HG03060 (cell line): ENCODE data around the gene IGFBP4.

Experiments
- ATAC-seq: cut with Tn5 transposase; IDR thresholded peaks from one replicate; pipeline ENCODE4 v1.9.1; 2021; ENCODE audit warnings: low read depth, moderate number of reproducible peaks; ENCODE audit not compliant: unreplicated experiment

IGFBP4 gene

DNA sequence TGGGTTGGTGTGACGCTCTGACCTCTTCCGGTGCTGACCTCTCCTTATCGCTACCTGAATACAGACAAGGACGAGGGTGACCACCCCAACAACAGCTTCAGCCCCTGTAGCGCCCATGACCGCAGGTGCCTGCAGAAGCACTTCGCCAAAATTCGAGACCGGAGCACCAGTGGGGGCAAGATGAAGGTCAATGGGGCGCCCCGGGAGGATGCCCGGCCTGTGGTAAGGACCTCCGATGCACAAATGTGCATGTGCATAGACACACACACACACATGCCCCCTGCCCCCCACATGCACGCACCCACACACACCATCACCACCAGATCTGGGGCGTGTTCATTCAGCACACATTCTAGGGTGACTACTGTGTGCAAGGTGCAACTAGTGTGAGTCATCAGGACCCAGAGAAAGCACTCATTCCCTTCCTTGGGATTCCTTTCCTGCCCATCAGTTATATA, 9.7 kb downstream of the IGFBP4 start:
- ATAC-seq = no peak

DNA sequence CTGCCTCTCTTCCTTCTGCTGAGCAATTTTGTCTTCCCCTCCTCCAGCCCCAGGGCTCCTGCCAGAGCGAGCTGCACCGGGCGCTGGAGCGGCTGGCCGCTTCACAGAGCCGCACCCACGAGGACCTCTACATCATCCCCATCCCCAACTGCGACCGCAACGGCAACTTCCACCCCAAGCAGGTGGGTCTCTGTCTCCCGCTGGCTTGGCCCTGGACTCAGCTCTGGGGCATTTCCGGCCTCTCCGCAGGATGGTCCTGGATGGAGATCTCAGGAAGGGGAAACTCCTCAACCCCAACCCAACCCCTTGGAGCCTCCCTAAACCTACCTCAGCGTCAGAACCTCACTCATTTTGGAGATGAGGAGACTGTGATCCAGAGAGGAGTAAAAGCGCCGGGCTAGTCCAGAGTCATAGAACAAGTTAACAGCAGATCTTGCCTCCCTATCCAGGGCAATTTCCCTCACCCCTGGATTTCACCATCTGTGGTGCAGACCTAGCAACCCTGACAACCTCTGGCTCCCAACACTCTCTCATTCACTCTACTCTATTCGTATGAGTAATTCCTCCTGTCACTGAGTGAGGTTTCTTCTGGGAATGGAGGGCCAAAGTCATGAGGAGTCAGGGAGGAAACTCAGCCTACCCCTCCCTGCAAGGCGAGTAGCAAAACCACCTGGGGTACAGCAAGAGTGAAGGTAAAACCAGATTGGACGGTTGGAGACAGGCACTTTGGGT, 10.8 kb downstream of the IGFBP4 start:
- ATAC-seq = no peak

DNA sequence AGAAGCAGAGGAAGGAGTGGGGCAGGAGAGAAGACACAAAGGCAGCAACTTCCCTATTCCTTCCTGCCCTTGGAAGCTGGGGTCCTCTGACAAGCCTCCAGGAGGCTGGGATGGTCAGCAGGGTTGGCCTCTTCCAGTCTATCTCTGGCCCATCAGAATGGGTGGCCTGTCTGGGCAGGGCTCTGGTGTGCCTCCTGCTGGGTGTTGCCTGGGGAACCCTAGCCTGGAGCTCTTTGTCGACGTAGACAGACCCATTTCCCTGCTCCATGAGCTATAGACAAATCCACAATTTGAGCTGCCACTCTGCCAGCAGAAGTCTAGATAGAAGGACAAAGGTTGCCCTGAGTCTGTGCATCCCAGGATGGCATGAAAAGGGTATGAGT, 11.4 kb downstream of the IGFBP4 start:
- no peak for ATAC-seq

DNA sequence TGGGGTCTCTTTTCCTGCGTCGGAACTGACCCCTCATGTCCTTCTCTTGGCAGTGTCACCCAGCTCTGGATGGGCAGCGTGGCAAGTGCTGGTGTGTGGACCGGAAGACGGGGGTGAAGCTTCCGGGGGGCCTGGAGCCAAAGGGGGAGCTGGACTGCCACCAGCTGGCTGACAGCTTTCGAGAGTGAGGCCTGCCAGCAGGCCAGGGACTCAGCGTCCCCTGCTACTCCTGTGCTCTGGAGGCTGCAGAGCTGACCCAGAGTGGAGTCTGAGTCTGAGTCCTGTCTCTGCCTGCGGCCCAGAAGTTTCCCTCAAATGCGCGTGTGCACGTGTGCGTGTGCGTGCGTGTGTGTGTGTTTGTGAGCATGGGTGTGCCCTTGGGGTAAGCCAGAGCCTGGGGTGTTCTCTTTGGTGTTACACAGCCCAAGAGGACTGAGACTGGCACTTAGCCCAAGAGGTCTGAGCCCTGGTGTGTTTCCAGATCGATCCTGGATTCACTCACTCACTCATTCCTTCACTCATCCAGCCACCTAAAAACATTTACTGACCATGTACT, 13.2 kb downstream of the IGFBP4 start:
- no peak for ATAC-seq

DNA sequence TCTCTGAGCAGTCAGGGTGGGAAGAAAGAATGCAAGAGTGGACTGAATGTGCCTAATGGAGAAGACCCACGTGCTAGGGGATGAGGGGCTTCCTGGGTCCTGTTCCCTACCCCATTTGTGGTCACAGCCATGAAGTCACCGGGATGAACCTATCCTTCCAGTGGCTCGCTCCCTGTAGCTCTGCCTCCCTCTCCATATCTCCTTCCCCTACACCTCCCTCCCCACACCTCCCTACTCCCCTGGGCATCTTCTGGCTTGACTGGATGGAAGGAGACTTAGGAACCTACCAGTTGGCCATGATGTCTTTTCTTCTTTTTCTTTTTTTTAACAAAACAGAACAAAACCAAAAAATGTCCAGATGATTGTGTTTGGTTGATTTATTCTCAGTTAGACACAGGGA, 14.1 kb downstream of the IGFBP4 start:
- no peak for ATAC-seq

DNA sequence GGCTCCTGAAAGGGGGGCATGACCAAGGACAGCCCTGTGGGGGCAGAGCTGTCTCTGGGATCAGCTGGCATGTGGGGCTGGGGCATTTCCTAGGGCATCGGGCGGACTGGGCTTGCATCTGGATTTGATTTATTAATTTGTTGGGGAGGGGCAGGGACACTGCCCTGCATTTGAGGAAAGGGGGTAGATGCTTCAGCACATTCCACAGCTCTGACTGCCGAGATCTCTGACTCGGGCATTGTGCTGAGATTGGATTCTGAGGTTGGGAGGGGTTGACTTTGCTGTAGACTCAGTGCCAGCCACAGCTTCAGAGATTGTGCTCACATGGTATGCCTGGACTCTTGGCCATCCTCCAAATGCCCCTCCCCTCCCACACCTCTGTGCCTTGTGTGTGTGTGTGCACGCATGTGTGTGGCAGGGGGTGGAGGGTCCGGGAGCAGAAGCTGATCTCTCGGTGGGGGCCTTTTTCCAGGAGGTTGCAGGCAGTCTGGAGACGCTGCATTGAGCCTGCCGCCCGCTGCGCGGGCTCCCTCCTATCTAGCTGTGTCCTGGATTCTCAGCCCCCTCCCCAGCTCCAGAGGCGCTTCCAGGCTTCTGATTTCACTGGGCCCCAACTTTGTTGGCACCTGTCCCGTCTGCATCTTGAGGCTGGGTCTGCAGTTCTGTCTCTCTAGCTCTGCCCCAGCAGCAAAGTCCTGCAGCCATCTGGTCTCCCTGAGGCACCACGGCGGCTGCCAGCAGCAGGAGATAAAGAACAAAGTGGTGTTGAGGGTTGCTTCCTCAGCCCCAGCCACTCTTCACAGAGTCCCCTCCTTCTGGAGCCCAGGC, 14.9 kb downstream of the IGFBP4 start:
- no peak for ATAC-seq

DNA sequence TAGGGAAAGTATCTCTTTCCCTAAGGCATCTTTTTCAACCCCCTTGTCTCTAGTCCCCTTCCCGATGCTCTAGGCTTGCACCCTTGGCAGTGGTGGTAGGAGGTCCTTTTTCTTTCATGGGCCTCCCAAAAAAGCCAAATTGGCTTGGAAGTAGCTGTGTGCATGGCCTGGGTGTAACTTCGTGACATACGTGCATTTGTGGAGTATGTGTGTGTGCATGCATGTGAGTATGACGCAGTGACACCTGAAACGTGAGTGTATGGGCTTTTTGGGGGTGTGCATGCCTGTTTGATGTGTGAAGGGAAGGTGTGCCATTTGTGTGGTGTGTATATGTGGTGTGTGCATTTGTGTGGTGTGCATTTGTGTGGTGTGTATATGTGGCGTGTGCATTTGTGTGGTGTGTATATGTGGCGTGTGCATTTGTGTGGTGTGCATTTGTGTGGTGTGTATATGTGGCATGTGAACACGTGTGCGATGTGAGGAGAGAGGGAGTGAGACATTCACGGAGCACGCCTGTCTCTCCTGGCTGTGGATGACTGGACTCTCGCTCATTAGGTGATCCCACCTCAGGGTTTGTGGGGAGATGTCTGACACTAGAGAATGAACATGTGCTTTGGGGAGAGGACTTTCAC, 15.7 kb downstream of the IGFBP4 start:
- no peak for ATAC-seq

DNA sequence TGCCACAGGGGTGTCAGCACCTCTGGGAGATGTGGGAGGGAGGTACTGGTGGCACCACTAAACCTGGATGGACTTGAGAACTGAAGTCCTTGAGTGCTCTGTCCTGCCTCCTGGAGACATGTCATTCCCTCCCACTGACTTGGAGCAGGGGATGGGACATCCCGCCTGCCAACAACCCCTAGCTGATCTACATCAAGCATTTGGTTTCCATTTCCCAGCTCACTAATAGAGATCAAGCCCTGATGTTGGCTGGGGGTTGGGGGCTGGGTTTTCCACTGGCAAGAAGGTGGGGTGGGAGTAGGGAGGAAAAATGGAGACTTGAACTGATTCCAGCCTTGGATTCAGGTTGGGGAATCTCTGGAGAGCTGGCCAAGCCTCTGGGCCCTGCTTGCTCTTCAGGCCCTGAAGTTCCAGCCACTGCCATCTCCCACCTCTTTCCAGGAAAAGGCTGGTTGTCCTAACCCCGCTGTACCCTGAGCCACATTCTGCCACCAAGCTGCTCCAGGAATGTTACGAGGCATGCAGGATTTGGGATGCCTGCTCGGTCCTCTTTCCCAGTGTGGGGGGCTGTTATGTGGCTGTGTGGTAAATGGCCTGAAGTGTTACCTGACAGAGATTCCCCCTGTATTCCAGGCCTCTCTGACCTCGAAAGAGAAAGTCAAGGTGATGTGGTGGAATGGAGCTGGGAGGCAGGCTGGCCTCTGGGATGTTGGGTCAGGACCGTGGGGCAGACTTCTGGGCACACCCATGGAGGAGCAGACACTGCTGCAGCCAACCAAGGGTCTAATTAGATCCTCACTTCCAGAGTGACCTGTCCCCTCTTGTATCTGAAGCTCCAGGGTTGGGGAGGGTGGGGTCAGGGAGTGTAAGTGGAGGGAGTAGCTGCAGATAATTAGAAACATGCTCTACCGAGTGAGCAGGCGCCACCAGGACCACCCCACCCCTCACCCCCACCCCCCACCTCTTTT, 16.7 kb downstream of the IGFBP4 start:
- ATAC-seq = no peak

DNA sequence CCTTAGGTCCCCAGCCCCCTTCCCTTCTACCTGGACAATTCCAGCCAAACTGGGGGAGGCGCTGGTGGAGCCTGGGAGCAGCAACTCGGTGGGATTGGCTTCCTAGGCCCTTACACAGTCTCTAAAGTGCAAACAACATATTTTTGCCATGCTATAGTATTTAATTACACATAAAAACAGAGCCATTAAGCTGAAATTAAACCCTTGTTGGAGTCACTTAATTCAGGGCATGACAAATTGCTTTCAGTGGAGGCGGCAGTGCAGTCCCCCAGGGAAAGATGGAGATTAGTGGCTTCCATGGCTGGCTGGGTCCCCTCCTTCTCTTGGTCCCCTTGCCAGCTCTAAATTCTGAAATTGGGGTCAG, 17.3 kb downstream of the IGFBP4 start:
- no peak for ATAC-seq

DNA sequence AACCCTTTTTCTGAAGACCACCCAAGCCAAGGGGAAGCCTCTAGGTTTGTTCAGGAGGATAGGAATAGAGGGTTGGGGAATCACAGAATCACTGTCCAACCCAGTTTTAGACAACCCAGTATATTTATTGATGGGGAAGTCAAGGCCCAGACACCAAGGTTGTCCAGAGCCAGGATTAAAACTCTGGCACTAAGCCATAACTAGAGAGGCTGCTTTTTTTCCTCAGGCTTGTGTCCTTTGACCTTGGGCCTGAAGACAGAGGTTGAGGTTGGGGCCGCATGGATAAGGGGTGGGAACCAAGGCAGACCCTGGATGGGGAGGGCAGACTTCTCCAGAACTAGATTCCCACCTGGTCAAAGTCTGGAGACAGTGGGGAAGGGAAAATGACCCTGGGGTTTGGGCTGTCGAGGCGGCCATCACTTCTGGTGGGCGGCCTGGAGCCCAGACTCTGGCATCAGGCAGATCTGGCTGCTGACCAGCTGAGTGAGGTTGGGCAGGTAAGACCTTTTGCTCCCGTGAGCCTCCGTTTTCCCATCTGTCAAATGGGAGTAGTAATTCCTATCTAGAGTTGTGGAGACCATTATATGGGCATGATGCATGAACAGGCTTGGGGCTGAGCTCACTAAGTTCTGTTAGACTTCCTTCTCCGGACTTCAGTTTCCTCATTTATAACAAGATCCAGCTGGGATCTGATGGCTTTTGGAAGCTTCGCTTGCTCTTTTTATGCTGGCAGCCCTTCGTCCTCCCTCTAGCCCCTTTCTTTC, 17.9 kb downstream of the IGFBP4 start:
- no peak for ATAC-seq

DNA sequence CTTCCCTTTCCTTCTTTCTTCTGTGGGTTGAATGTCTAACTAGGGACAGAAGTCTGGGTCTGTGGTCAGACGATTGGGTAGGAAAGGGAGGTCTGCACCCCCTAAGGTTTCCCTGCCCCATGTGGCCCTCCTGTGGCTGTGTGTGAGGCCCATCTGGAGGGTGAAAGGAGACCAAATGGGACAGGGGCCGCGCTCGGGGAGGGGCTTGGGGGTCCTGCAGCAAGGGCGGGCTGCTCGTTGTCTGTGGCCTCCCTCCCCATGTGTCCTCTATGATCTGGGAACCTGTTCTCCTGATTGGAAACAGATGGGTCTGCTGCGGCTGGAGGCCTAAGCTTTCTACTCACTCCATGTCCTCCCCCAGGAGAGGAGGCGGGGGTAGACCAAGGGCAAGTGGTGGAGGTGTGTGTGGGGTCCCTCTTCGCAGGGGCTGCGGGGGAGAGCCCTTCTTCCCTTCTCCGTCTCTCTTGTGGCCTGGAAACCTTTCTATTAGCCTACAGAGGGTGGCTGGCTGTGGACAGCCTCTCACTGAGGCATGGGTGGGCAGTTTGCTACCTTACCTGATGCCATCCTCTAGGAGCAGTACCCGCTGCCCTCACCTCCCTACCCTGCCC, 18.6 kb downstream of the IGFBP4 start:
- ATAC-seq = no peak

DNA sequence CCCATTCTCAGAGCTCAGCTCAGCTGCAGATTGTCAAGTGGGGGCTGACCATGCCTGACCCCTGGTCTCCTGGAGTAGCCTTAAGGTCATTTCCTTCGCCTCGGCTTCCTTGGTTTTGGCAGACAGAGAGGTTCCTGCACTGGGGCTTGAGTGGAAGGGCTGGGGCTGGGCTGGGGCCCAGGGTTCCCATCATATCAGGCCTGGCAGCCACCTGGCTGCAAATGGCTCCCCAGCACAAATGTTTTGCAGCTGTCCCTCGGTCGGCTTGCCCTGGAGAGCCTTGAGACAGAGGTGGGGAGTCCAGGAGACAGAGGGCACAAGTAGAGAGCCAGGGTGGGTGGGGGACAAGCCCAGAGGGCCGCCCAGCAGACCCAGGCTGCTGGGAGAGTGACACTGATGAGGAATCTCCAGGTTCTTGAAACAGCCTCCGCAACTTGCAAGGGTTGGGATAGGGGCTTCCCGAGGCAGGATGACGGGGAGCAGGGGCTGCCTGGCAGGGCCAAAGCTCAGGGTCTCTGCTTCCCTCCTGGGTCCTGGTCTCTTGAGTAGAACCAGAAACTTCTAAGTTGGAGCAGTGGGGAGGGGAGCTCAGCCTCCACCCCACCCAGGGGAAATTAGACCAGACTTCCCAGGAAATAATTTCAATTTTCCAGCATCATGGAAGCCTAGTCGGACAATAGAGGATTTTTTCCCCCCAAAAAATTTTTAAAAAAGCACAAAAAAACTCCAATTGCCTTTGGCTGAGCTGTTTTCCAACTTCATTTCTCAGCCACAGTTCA, 19.3 kb downstream of the IGFBP4 start:
- ATAC-seq = no peak

DNA sequence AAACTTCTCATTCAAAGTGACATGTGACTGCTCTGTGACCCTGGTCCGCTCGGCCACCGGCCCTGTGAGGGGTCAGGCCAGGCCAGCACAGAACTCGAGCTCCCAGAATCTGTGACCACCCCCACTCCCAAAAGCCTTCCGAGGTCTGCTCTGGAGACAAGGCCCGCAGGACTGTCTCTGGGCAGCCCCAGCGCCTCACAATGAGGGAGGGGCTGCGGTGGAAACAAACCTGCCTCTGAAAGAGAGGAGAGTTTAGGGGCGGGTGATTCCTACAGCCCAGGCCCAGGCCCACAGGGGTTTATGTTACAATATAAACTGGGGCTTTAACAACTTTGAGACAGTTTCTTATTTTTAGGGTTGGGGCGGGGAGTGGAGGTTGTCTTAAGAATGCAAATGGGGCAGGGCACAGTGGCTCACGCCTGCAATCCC, 19.9 kb downstream of the IGFBP4 start:
- ATAC-seq = no peak

DNA sequence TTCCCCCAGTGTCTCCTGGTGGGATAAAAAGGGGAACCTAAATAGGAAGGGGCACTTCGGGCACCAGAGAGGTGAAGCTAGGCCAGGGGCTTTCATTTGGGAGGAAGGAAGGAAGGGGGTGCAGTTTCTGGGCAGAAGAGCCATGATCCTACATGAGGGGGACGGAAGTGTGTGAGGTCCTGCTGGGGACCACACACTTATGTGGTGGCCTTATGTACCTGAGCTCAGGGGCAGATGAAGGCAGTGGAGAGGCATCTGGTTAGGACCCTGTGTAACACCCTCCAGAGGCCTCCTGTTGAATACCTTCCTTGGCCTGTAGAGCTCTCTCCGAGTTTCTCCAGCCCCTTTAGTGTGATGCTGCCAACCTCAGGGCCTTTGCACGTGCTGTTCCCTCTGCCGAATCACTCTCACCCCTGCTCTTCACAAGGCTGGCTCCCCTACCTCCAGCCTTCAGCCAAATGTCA, 21.2 kb downstream of the IGFBP4 start:
- ATAC-seq = no peak

DNA sequence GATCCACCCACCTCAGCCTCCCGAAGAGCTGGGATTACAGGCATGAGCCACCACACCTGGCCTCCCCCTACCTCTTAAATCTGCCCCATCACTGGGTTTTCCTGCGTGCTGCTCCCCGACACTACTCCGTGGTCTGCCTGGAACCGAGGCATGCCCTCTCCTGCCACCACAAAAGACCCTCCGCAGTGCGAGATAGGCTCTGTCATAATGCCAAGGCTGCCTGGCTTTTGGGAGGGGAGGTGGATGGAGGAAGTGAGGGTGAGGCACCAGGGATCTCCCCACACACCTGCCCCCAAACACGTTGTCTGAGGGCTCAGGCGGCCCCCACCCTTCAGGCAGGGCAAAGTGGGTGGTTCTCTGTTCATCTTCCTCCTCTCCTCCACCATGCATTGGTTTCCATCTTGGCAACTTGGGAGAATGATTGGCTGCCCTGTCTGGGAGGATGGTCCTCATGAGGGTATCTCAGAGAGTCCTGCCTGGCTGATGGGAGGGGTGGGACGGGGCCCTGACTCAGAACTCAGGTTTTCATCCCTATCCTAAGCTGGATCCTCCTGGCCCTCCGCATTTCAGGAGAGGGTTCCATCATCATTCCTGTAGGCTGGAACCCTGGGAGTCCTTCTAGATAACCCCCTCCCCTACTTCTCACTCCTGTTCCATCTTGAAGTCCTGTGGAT, 23.2 kb downstream of the IGFBP4 start:
- ATAC-seq = no peak

DNA sequence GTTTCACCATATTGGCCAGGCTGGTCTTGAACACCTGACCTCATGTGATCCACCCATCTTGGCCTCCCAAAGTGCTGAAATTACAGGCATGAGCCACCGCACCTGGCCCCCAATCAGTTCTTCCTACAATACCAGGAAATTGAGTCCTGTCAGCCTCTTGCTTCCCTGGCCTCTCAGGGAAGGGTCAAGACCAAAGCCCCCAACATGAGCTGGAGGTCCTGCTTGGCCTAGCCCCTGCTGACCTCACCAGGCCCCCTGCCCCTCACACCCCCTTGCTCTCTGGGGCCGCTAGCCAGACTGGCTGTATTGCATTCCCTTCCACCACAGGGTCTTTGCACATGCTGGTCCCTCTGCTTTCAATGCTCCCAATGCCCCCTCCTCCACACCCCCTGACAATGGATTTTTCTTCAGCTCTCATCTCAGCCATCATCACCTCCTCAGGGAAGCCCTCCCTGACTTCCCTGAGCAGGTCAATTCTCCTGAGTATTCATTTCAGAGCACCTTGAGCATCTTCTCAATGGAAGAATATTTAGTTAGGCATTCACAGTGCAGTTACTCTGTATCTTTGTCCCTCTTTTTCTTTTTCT, 24.1 kb downstream of the IGFBP4 start:
- no peak for ATAC-seq

DNA sequence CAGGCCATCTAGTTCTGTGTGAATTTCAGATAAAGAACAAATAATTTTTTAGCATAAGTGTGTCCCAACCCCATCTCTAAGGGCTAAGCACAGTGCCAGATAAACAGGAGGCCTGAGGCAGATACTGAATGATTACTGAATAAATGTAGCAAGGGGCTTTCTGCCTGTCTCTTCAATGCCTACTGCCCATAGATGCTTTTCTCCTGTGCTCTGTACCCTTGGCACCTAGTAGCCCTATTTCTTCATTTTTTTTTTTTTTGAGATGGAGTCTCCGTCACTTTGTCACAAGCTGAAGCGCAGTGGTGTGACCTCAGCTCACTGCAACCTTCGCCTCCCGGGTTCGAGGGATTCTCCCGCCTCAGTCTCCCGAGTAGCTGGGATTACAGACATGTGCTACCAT, 25.3 kb downstream of the IGFBP4 start:
- ATAC-seq = no peak
